Fibroblast of lung (primary cell): Measurements from ENCODE around the gene EGF. TPM values are rescaled to one million over a fixed set of nuclear protein-coding genes. Genes with fewer than 3 reads are reported as not detected.

Source experiments
- DNase-seq, 2 donors: peaks; one replicate each; pipeline versions ENCODE4 v3.0.0 to v3.0.0-alpha.2; 2010; ENCODE audit warnings: low read depth in 2 of 2
- H2AFZ ChIP-seq: 2 replicates; pipeline ENCODE4 v1.5.1; 2012; ENCODE audit warnings: low read length, control low read depth, inconsistent platforms
- H3K27ac ChIP-seq: 2 replicates; pipeline ENCODE4 v1.5.1; 2011; ENCODE audit warnings: low read length, control low read depth; ENCODE audit not compliant: insufficient read depth
- H3K27me3 ChIP-seq: 2 replicates; pipeline ENCODE4 v1.5.1; 2011; ENCODE audit warnings: mild to moderate bottlenecking, low read length; ENCODE audit not compliant: control insufficient read depth, insufficient read depth
- H3K36me3 ChIP-seq: 2 replicates; pipeline ENCODE4 v1.5.1; 2011; ENCODE audit warnings: low read length; ENCODE audit not compliant: control insufficient read depth, insufficient read depth
- H3K4me1 ChIP-seq: 2 replicates; pipeline ENCODE4 v1.5.1; 2011; ENCODE audit warnings: low read length; ENCODE audit not compliant: control insufficient read depth, insufficient read depth; ENCODE audit errors: extremely low read depth
- H3K4me2 ChIP-seq: 2 replicates; pipeline ENCODE4 v1.5.1; 2011; ENCODE audit warnings: low read length, control low read depth; ENCODE audit not compliant: insufficient read depth; ENCODE audit errors: extremely low read depth
- H3K4me3 ChIP-seq, 4 experiments: fragments of 200-600 bp in 1 of 4; sonication (generic) in 1 of 4; replicated peaks in 1 of 4; 2 replicates each; pipeline ENCODE4 v1.5.1; 2011 to 2016; ENCODE audit warnings: low read length in 4 of 4, low read depth in 3 of 4, mild to moderate bottlenecking in 3 of 4, control low read depth in 2 of 4, inconsistent platforms in 1 of 4, mixed read lengths in 1 of 4; ENCODE audit not compliant: insufficient read depth in 1 of 4; ENCODE audit errors: control extremely low read depth in 1 of 4
- H3K79me2 ChIP-seq: 2 replicates; pipeline ENCODE4 v1.5.1; 2012; ENCODE audit warnings: mild to moderate bottlenecking, low read length, inconsistent platforms; ENCODE audit not compliant: control insufficient read depth, insufficient read depth
- H3K9ac ChIP-seq: 2 replicates; pipeline ENCODE4 v1.5.1; 2011; ENCODE audit warnings: mild to moderate bottlenecking, low read length, control low read depth; ENCODE audit not compliant: insufficient read depth
- H3K9me3 ChIP-seq: 2 replicates; pipeline ENCODE4 v1.5.1; 2012; ENCODE audit warnings: low read depth, low read length; ENCODE audit not compliant: control insufficient read depth, insufficient read depth
- H4K20me1 ChIP-seq: 2 replicates; pipeline ENCODE4 v1.5.1; 2011; ENCODE audit warnings: low read length; ENCODE audit not compliant: control insufficient read depth, insufficient read depth; ENCODE audit errors: extremely low read depth
- EZH2 ChIP-seq: IDR thresholded peaks from 2 replicates; pipeline ENCODE4 v1.5.1; 2012; ENCODE audit warnings: low read length, control low read depth, mild to moderate bottlenecking; ENCODE audit errors: missing control alignments
- polyA plus RNA-seq, 2 donors: library from polyadenylated mRNA; depleted of rRNA in 1 of 2; stranded (reverse) in 1 of 2; unstranded in 1 of 2; fragments of >200 nt; gene quantifications; 2 replicates each; pipeline ENCODE4 v1.2.1, GENCODE V29; 2011 to 2012; ENCODE audit warnings: missing spikeins in 1 of 2
- total RNA-seq: library from RNA; depleted of rRNA; stranded (reverse); fragments of >200 nt; gene quantifications from 2 replicates; pipeline ENCODE4 v1.2.1, GENCODE V29; 2014
- TF ChIP-seq, protein P1 (sequence below), 2 donors: IDR thresholded peaks in 1 of 2; conservative IDR thresholded peaks in 1 of 2; 1 replicate in 1 of 2; 2 replicates in 1 of 2; pipeline ENCODE4 v1.5.1; 2011 to 2012; ENCODE audit warnings: low read length in 2 of 2, control low read depth in 1 of 2, inconsistent platforms in 1 of 2, low read depth in 1 of 2, mild to moderate bottlenecking in 1 of 2

Gene EGF
- total and polyA plus RNA-seq, 2 donors (not counting 1 experiment from before 2014, with no cell fraction given): 0.59 to 0.83 TPM

DNA sequence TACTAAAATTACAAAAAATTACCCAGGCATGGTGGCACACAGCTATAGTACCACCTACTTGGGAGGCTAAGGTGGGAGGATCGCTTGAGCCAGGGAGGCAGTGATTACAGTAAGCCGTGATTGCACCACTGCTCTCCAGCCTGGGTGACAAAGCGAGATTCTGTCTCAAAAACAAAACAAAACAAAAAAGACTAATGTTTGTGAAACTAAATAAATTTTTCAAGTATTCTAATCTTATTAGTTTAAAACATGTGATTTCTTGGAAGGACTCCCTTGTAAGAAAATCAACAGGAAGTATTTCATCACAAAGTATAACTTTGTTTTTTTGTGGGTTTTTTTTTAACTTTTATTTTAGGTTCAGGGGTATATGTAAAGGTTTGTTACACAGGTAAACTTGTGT, 89.6 kb downstream of the EGF start:
- TF ChIP-seq, protein P1, sequence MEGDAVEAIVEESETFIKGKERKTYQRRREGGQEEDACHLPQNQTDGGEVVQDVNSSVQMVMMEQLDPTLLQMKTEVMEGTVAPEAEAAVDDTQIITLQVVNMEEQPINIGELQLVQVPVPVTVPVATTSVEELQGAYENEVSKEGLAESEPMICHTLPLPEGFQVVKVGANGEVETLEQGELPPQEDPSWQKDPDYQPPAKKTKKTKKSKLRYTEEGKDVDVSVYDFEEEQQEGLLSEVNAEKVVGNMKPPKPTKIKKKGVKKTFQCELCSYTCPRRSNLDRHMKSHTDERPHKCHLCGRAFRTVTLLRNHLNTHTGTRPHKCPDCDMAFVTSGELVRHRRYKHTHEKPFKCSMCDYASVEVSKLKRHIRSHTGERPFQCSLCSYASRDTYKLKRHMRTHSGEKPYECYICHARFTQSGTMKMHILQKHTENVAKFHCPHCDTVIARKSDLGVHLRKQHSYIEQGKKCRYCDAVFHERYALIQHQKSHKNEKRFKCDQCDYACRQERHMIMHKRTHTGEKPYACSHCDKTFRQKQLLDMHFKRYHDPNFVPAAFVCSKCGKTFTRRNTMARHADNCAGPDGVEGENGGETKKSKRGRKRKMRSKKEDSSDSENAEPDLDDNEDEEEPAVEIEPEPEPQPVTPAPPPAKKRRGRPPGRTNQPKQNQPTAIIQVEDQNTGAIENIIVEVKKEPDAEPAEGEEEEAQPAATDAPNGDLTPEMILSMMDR (conservative IDR thresholded peaks at IDR 0.05 in 1 of 2, IDR thresholded peaks at IDR 0.05 in 1 of 2; ENCODE audit: low read depth in 1 of 2, low read length in 2 of 2): no peak
- no peak for TF ChIP-seq EZH2

DNA sequence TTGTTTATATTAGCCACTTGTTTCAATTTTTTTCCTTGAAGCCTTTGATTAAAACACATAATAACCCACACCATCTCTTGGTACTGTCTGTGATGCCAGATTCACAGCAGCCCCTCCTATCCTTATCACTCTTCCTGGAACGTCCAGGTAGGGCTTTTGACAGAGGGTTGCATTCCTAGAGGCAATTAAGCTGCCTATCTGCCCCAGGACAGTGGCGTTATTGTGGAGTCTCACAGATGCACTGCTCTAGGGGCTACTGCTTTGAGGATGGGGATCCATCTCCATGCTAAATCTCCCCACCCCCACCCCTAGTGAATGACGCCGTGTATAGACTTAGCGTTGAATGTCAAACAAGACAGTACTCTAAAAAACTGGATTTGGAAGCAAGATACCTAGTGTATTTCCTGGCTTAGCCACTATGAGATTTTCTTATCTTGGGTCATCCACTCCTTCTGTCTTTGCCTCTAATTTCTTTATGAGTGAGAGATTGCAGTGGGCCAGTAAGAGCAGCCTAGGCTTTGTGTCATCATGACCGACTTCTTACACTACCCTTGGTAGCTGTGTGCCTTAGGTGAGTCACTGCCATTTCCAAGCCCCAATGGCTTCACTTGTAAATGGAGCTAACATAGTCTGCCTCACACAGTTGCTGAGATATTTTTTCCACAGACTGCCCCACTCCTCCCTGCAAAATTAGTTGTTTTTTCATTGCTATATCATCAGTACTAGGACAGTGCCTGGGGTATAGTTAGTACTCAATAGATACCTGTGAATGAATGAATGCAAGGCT, 90.9 kb downstream of the EGF start:
- H3K4me3 ChIP-seq: no peak overlapping the region
- no peaks in the 10 kb centered on the region for H3K36me3 ChIP-seq
- TF ChIP-seq, protein P1 (conservative IDR thresholded peaks at IDR 0.05 in 1 of 2, IDR thresholded peaks at IDR 0.05 in 1 of 2; ENCODE audit: low read depth in 1 of 2, low read length in 2 of 2): no peak
- no peak for TF ChIP-seq EZH2

More for the DNA sequence above, 89.6 kb downstream of the EGF start:
- Histone ChIP-seq H2AFZ (no peak overlapping the region), H3K4me2 (no peak overlapping the region), H3K4me1 (no peaks in the 10 kb centered on the region), H3K27ac (no peak overlapping the region), H3K4me3 (no peak overlapping the region), H3K79me2 (no peaks in the 10 kb centered on the region), H3K9ac (no peak overlapping the region), H4K20me1 (no peaks in the 10 kb centered on the region), H3K27me3 (no peaks in the 10 kb centered on the region), H3K36me3 (no peaks in the 10 kb centered on the region), H3K9me3 (no peaks in the 10 kb centered on the region)
- no peak for DNase-seq

DNA sequence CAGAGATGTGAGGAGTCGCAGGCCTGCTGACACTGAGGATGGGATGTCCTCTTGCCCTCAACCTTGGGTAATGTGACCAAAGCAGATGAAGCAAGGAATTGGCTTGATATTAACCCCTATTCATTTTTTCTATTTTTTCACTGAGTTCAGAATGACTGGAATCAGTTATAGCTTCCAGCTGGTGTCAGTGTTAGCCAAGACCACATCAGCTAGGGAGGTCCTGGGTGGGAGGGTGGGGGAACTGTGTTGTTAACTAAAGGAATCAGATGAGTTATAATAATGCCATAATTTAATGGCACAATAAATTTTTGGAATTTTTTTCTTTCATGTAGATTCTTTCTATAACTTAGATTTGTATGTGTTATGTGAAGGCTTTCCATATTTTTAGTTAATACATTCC, 91.9 kb downstream of the EGF start:
- Histone ChIP-seq H3K9me3 (no peaks in the 10 kb centered on the region), H3K4me3 (no peak overlapping the region), H3K36me3 (no peaks in the 10 kb centered on the region), H3K4me1 (no peaks in the 10 kb centered on the region), H3K9ac (no peak overlapping the region), H3K4me2 (no peak overlapping the region), H2AFZ (no peak overlapping the region), H4K20me1 (no peaks in the 10 kb centered on the region), H3K27me3 (no peaks in the 10 kb centered on the region), H3K79me2 (no peaks in the 10 kb centered on the region), H3K27ac (no peak overlapping the region)
- no peak for DNase-seq
- TF ChIP-seq, protein P1 (conservative IDR thresholded peaks at IDR 0.05 in 1 of 2, IDR thresholded peaks at IDR 0.05 in 1 of 2; ENCODE audit: low read depth in 1 of 2, low read length in 2 of 2): no peak
- no peak for TF ChIP-seq EZH2

More for the DNA sequence above, 90.9 kb downstream of the EGF start:
- H3K4me2 ChIP-seq: no peak overlapping the region
- no peaks in the 10 kb centered on the region for H3K9me3 ChIP-seq
- H4K20me1 ChIP-seq: no peaks in the 10 kb centered on the region
- H3K4me1 ChIP-seq: no peaks in the 10 kb centered on the region
- DNase-seq: no peak
- H3K79me2 ChIP-seq: no peaks in the 10 kb centered on the region
- H3K27ac ChIP-seq: no peak overlapping the region
- no peak overlapping the region for H3K9ac ChIP-seq
- H3K27me3 ChIP-seq: no peaks in the 10 kb centered on the region
- no peak overlapping the region for H2AFZ ChIP-seq
